GM18951 (cell line): ENCODE results near the gene MEOX1.

Experiments used
- POLR2A ChIP-seq: IDR thresholded peaks from 4 replicates; pipeline ENCODE4 v1.6.1; 2011; ENCODE audit warnings: mild to moderate bottlenecking; ENCODE audit not compliant: insufficient read length, insufficient read depth; ENCODE audit errors: extremely low read depth
- in situ Hi-C: fragments of 300-500 bp; cut with MboI; formaldehyde crosslinking; loops from one replicate; pipeline ENCODE4 v1.12.0; 2022; ENCODE audit warnings: low sequenced_read_pairs, mixed read lengths, inconsistent platforms; ENCODE audit not compliant: unreplicated experiment

MEOX1 gene

DNA sequence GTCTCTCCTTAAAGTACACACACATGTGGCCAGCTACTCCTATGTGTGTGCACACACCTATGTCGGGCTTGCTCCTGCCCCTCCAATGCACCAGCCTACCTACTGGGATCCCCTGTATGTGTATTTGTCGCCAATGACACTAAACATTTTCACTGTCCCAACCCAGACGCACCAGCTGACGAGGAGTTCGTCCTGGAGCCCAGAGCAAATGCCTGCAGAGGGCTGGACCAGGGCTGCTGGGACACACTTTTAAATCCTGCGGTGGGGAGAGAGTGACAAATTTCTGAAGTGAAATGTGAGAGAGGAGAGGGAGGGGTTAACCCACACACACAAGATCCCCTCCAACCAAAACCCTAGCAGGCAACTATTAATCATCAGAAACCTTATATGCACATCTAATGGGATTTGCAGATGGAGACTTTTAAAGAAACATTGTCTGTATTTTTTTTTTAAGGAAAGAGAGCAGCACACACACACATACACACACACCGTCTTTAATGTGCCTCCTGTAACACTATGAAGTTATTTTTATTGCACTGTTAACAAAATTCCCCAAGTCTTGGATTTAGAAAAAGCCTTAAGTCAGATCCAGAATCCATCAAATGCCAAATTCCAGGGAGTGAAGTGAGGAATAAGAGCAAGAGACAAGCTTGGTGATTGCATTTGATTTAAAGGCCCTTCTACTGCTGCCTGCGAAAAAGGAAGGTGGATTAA is at the start of gene MEOX1:
TSS of gene MEOX1 (minus strand) at position 224 of the 714 bp plus-strand sequence. CDS start 388 bp downstream, outside the sequence.
- in situ Hi-C loops: no loop called here
- TF ChIP-seq POLR2A: peak; percentile 36

DNA sequence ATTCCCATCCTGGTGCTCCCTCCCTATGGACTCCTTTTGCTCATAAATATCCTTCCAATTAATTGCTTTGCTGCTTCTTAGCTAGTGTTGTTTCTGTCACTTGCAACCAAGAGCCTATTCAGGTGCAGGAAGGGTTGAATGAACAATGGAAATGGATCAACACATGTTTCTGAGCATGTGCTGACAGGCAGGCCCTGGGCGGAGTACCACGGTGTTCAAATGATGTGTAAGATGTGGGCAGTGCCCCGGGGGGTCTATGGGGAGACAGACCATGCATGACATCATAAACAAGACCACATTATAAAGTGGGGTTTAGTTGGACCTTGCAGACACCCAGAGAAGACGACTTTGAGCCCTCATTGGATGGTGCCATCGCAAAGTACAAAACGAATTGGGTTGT is 48.4 kb upstream of the MEOX1 start:
- in situ Hi-C loops: no loop called here
- no peak for TF ChIP-seq POLR2A

- in situ Hi-C loops: no loop called here
- no peak for TF ChIP-seq POLR2A
These were observed 47.5 kb upstream of the MEOX1 start for GRCh38 chr17:43709210-43709609.

DNA sequence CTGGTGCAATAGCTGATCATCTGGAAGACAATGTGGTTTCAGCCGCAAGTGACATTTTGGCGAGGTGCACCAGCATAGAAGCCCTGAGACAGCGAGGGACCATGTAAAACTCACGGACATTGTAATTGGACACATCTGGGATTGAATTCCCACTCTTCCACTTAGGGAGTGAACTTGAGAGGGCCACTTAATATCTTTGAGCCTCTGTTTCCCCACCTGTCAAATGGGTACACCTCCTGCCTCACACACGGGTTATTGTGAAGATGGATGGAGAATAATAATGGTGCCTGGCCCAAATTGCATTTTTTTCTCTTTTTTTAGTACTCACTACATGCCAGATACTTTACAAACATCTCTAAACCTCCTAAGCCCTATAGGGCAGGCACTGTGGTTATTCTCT is 45.5 kb upstream of the MEOX1 start:
- in situ Hi-C loops: no loop called here
- TF ChIP-seq POLR2A: no peak

GRCh38 chr17:43706235-43706634 is 44.5 kb upstream of the MEOX1 start:
- in situ Hi-C loops: no loop called here
- no peak for TF ChIP-seq POLR2A

DNA sequence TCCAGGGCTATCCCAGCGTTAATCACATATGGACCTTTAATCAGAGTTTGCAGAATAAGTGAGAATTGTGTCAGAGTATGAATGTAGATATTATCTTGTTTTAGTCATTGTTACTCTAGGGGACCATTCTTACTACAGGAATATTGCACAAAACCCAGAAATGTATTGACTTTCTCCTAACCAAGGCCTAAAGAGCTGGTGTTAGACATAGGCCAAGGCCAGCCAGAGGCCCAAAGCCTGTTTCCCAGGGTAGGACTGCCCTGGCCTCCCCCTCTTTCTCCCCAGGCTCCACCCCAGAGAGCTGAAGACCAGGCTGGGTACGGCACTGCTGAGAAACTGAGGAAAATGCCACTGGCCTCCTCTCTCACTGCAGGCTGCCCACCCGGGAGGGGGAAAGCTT is 41.9 kb upstream of the MEOX1 start:
- no peak for TF ChIP-seq POLR2A
- in situ Hi-C loops: no loop called here

GRCh38 chr17:43702637-43703036 is 40.9 kb upstream of the MEOX1 start:
- TF ChIP-seq POLR2A: no peak
- in situ Hi-C loops: no loop called here

GRCh38 chr17:43701318-43701743 is 39.6 kb upstream of the MEOX1 start:
- in situ Hi-C loops: no loop called here
- TF ChIP-seq POLR2A: no peak

- in situ Hi-C loops: no loop called here
- TF ChIP-seq POLR2A: no peak
These were observed 37.7 kb upstream of the MEOX1 start for GRCh38 chr17:43699438-43699756.

GRCh38 chr17:43698678-43699437 is 37.1 kb upstream of the MEOX1 start:
- in situ Hi-C loops: no loop called here
- TF ChIP-seq POLR2A: no peak

- TF ChIP-seq POLR2A: no peak
- in situ Hi-C loops: no loop called here
These were observed 36.2 kb upstream of the MEOX1 start for GRCh38 chr17:43697937-43698336.

DNA sequence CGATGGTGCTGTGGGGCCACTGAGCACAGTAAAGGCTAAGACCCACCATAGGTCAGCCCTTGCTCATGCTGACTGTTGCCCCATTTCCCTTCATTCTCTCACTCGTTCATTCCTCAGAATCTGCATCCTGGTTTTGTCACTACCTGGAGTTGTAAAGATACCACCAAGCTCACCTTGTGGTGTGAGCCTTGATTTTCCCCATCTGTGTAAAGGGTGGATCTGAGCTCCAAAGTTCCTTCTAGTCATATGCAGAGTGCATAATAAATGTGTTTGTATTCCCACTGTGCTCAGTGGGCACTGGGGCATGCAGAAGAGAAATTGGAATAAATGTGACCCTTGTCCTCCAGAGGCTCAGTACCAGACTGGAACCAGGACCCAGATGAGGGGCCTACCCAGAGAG is 35.2 kb upstream of the MEOX1 start:
- in situ Hi-C loops: no loop called here
- TF ChIP-seq POLR2A: no peak

- in situ Hi-C loops: no loop called here
- TF ChIP-seq POLR2A: no peak
These were observed 34.5 kb upstream of the MEOX1 start for GRCh38 chr17:43695970-43696865.

GRCh38 chr17:43694081-43694870 is 32.6 kb upstream of the MEOX1 start:
- TF ChIP-seq POLR2A: no peak
- in situ Hi-C loops: no loop called here
